ENCODE results near the gene IRX1.

Gene IRX1

DNA sequence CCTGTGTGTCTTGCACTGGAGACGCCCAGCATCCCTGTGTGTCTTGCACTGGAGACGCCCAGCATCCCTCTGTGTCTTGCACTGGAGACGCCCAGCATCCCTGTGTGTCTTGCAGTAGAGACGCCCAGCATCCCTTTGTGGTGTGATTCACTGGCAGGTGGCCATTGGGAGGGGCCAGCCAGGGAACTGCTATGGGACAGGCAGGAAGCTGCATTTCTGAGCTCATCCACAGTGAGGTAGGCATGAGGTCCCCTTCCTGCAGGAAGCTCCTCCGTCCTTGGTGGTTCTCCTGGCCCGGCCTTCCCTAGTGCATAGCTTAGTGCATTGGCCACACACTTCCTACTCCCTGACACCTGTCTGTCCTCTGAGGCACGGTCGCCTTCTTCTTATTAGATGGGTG is 43.5 kb downstream of the IRX1 start:
- TF ChIP-seq SIN3A (IDR thresholded peaks at IDR 0.05; ENCODE audit: borderline replicate concordance, insufficient read depth, low read length) = no peak
- TF ChIP-seq POLR2AphosphoS5 (IDR thresholded peaks at IDR 0.05; ENCODE audit: low read depth, low read length) = no peak
- TF ChIP-seq TAF1 (IDR thresholded peaks at IDR 0.05; ENCODE audit: borderline replicate concordance, insufficient read depth, low read length) = no peak
- TF ChIP-seq, protein P1, sequence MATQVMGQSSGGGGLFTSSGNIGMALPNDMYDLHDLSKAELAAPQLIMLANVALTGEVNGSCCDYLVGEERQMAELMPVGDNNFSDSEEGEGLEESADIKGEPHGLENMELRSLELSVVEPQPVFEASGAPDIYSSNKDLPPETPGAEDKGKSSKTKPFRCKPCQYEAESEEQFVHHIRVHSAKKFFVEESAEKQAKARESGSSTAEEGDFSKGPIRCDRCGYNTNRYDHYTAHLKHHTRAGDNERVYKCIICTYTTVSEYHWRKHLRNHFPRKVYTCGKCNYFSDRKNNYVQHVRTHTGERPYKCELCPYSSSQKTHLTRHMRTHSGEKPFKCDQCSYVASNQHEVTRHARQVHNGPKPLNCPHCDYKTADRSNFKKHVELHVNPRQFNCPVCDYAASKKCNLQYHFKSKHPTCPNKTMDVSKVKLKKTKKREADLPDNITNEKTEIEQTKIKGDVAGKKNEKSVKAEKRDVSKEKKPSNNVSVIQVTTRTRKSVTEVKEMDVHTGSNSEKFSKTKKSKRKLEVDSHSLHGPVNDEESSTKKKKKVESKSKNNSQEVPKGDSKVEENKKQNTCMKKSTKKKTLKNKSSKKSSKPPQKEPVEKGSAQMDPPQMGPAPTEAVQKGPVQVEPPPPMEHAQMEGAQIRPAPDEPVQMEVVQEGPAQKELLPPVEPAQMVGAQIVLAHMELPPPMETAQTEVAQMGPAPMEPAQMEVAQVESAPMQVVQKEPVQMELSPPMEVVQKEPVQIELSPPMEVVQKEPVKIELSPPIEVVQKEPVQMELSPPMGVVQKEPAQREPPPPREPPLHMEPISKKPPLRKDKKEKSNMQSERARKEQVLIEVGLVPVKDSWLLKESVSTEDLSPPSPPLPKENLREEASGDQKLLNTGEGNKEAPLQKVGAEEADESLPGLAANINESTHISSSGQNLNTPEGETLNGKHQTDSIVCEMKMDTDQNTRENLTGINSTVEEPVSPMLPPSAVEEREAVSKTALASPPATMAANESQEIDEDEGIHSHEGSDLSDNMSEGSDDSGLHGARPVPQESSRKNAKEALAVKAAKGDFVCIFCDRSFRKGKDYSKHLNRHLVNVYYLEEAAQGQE (IDR thresholded peaks at IDR 0.05; ENCODE audit: insufficient read depth in 1 of 2, low read depth in 2 of 2, low read length in 2 of 2) = no peak

DNA sequence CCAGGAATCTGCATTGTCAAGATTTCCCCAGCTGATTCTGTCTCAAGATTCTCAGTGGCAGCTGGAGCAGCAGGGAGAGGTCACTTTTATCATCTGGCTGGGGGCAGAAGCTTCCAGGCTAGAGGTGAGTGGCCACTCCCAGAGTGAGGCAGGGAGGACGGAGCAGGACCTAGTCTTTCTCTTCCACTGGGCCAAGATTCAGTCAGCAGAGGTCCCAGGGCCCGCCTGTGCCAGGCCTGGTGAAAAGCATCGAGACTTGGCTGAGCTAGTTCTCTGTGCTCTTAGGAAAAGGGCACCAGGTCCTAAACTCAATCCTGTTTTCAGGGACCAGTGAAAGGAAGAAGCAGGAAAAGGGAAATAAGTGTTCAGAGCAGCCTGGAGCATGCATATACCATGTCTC is 46.6 kb downstream of the IRX1 start:
- TF ChIP-seq, protein P1 (IDR thresholded peaks at IDR 0.05; ENCODE audit: insufficient read depth in 1 of 2, low read depth in 2 of 2, low read length in 2 of 2) = no peak
- TF ChIP-seq SIN3A (IDR thresholded peaks at IDR 0.05; ENCODE audit: borderline replicate concordance, insufficient read depth, low read length) = no peak
- no peak for TF ChIP-seq TAF1 (IDR thresholded peaks at IDR 0.05; ENCODE audit: borderline replicate concordance, insufficient read depth, low read length)
- TF ChIP-seq POLR2AphosphoS5 (IDR thresholded peaks at IDR 0.05; ENCODE audit: low read depth, low read length) = no peak
- TF ChIP-seq FOXP2 (optimal IDR thresholded peaks at IDR 0.05; ENCODE audit: borderline replicate concordance, extremely low read depth, extremely low read length, insufficient read depth) = no peak

DNA sequence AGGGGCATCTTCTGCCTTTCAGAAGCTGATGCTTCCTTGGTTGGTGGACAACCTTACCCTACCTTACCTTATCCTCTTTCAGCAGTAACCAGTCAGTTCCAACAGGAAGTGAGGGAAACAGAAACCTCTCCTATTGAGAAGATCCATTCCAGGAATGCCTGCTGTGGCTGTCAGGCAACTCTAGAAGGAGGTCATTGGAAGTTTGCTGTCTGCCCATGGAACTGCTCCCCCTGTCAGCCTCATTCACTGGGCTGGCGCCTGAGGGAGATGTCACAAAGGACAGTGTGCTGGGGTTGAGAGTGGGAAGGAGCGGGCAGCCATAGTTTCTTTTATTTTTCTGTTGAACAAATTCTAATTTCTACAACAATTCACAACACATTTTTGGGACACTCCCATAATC is 54.7 kb downstream of the IRX1 start:
- TF ChIP-seq, protein P1 (IDR thresholded peaks at IDR 0.05; ENCODE audit: insufficient read depth in 1 of 2, low read depth in 2 of 2, low read length in 2 of 2) = no peak

DNA sequence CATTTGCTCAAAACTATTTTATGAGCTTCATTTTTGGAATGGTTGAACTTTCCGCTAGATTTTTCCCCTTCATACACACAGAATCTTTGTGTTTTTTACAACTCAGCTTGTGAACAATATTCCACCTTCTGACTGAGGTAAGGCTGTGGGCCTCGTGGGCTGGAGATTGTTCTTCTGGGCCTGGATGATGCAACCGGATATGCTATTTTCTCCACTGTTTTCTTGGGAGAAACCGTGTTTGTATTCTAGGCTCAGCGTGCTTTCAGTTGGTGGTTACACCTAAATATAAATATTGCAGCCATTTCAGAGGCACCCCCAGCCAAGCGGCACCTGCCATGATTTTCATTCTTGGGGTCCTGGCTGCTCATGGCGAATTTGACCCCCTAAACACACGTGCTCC is 55.2 kb downstream of the IRX1 start:
- TF ChIP-seq TAF1 (IDR thresholded peaks at IDR 0.05; ENCODE audit: borderline replicate concordance, insufficient read depth, low read length) (no peak), SIN3A (IDR thresholded peaks at IDR 0.05; ENCODE audit: borderline replicate concordance, insufficient read depth, low read length) (no peak), FOXP2 (optimal IDR thresholded peaks at IDR 0.05; ENCODE audit: borderline replicate concordance, extremely low read depth, extremely low read length, insufficient read depth) (no peak), POLR2AphosphoS5 (IDR thresholded peaks at IDR 0.05; ENCODE audit: low read depth, low read length) (no peak)
- TF ChIP-seq, protein P1 (IDR thresholded peaks at IDR 0.05; ENCODE audit: insufficient read depth in 1 of 2, low read depth in 2 of 2, low read length in 2 of 2) = no peak

Measured in PFSK-1 (cell line).